HG02763 (cell line): ENCODE results near the gene HTR2A.

Source experiments
- ATAC-seq: cut with Tn5 transposase; IDR thresholded peaks from one replicate; pipeline ENCODE4 v1.9.1; 2021; ENCODE audit warnings: mild to moderate bottlenecking, moderate library complexity; ENCODE audit not compliant: unreplicated experiment

HTR2A gene

DNA sequence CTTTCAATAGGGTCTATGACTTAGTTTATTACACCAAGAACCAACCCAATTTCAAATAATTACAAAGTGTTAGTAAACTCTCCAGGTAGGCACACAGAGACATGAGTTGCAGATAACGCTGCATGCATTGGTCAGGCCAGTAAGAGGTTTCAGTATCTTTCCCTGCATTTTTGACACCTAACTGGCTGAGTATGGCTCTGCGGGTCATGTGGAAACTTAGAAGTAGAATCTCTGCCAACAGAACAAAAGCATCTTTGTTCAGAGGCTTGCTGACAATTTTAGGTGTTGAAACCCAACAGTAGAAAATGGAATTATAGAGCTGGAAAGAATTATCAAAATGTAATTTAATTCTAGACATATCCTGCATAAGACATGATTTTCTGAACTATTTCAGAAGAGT, 25.3 kb downstream of the HTR2A start:
- ATAC-seq: no peak

DNA sequence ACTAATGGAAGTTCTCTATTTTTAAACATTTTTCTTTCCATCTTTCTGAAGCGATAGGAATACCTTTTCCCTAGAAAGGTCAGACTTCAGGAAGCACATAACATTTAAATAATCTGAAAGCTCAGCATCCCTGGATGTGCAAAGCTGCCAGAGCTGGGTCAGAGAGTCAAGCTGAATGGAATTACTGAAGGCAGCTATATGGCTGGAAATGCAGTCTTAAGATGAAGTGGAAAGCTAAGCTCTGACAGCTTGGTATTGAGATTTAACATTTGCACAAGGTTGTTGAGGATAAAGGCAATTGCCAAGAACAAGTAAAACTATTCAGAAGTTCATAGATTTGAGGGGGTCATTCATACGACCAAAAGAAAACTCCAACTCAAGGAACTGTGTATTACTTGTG, 28.8 kb downstream of the HTR2A start:
- no peak for ATAC-seq

DNA sequence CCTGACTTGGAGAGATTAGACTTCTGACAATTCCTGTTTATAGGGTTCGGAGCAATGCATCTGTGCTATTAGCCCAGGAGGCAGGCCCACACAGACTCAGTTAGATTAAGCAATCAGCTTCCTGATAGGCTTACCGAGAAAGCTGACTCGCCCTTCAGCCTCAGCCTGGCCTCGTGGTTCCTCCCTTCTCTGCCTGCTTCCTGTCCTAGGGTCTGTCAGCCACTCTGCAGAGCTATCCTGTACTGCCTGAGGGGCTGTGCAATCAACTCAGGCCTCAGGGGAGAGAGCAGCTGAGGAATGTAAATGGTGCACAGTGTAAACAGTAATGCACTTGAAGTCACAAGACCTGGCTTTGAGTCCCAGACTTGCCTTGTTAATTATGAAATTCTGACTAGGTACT, 30.7 kb downstream of the HTR2A start:
- ATAC-seq: no peak

DNA sequence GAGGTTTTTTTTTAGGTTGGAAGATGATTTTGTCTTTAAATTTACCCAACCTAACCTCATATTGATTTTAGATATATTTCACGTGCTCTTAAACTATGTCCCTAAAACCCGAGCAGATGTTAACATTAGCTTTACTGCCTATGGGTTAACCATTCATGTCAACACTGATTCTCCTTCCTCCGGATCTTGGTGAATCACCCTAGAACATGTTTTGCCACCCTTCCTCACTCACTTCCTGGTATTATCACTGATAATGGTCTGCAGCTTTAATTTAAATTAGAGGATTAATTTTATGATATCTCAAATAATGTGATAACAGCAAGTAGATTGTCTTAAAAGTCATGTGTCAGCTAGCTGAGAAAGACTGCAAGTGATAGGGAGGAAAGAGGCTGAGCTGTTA, 31.9 kb downstream of the HTR2A start:
- ATAC-seq: no peak

DNA sequence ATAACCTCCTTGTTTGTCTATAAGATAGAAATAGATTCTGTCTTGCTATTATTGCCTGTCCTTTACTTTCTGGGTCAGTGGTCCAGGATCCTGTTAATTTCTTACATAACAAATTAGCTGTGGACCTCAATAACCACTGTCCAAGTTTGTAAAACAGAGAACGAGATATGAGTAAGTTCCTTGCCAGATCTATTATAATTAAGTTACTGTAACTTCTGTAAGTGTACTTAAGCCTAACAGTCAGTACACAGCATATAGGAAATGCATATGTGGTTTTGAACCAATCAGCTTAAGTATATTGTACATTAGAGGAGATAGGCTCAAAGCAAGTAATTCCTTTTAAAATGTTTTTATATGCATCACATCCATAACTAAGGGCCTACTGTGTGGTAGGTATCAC, 34.9 kb downstream of the HTR2A start:
- ATAC-seq: no peak

DNA sequence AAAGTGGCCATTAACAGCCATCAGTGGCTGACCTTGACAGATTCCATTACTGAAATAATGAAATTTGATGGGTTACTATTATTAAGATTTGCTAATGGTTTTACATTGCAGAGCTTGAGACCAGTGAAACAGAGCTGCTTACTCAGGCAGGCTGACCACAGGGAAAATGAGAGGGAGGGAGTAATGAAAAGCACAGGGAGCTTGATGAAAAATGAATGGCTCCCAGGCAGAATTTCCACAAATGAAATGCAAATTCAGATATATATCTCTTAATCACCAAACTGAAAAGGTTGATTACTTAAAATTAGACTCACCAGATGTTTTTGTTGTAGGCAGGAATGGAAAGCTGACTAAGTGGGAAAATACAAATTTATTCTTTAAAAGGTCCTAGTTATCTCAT, 36.1 kb downstream of the HTR2A start:
- ATAC-seq: no peak

DNA sequence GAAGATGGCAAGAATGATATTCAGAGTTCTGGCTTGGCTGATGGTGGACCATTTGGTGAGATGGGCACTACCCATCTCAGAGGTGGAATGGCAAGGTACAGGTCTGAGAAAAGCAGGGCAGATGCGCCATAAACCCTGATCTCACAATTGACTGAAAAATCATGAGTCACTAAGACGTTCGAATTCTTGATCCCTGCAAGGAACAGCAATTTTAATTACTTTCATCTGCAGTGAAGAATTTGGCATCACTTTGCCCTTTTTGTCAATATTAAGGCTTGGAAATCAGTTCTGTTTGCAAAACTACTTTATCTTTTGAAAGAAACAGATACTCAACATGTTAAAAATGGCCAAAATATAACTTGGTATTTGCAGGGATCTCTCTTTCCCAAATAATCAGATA, 38.1 kb downstream of the HTR2A start:
- ATAC-seq: no peak

DNA sequence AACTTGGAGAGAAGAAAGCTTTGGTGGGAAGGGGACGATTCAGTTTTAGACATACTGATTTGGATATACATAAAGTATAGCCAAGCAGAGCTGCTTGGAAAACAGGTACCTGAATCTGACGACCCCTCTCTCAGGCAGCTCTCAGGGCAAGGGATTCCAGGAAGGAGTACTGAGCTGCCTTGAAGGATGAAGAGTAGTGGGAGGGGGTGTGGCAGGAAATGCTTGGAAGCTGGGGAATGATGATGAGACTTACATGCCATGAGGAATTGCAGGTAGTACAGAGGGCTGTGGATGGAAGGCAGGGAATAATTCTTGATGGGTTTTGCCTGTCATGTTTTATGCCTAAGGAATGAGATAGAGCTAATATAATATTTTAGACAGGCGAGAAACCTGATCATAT, 38.7 kb downstream of the HTR2A start:
- ATAC-seq: no peak

DNA sequence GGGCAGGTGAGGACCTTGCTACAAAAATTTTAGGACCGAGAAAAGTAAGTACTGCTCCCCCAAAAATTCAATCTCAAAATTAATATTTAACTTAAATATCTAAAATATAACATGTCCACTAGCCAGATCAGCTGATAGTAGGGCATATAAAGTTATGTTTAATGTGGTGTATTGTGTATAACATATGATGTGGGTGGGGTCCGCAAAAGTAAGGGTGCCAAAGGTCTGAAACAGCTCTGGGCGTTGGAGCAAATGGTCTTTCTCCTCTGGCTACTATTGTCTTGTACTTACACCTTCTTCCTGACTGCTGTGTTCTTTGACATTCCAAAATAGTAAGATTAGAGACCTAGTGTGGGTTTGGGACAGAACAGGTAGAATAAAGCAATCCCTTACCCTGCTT, 41.2 kb downstream of the HTR2A start:
- no peak for ATAC-seq

DNA sequence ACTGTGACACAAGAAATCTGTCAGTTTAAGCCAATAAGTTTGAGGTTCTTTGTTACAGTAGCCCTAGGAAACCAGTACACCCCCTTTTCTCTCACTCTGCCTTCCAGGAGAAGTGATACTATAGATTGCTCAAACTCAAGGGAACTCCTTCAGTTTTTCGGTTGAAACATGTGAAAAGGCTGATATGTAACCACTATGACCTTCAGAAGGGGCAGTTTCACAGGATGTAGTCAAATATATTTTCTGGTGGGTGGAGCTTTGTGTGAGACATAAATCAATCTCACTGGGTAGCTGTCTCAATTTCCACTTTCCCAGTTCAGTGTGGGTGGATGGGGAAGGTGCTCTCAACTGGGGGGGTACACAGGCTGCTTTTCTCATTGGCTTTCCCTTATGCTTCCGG, 41.7 kb downstream of the HTR2A start:
- ATAC-seq: peak; percentile 67

DNA sequence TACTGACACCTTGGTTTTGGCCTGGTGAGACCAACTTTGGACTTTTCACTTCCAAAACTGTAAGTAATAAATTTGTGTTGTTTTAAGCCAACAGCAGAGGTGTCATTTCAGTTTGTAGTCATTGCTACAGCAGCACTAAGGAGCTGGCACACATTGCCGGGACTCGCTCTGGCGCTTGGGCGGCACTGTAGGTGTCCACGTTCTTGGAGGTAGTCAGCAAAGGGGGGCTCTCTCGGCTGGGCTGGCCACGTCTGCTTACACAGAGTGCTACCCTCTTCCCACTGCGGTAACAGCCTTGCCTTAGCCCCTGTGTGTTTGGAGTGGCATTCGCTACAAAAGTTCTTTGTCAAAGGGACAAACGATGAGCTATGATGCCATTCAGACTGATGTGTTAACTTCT, 44.7 kb downstream of the HTR2A start:
- ATAC-seq: no peak

DNA sequence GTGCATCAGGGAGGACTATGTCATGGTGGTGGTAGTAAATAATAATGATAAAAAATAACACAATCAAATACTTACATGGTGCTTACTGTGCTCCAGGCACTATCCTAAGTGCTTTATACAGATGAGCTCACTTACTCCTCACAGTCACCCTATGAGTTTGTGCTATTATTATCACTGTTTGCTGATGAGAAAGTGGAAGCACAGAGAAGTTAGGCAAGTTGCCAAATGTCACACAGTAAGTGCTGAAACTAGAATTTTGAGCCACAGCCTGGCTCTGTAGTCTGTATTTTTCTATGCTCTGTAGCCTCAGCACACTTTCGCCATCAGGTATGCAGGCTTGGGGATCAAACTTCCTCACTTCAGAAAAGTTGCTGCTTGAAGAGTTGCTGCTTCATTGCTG, 46.6 kb downstream of the HTR2A start:
- no peak for ATAC-seq

DNA sequence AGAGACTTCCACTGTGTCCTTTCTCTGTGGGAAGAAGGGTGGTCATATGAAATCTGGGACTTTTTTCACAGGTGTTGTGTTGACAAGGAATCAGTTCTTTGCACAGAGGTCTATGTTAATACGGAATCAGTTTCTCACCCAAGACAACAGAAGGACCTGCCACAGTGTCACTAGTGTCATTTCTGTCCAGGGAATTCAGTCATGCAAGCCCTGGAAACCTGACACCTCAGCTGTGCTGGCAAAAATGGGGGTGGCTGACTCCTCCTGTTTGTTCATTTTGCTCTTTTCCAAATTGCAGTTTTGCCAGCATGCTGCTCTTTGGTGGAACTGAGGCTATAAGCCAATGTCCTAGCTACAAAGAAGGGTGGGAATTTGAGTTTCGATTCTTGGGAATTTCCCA, 50.1 kb downstream of the HTR2A start:
- no peak for ATAC-seq

DNA sequence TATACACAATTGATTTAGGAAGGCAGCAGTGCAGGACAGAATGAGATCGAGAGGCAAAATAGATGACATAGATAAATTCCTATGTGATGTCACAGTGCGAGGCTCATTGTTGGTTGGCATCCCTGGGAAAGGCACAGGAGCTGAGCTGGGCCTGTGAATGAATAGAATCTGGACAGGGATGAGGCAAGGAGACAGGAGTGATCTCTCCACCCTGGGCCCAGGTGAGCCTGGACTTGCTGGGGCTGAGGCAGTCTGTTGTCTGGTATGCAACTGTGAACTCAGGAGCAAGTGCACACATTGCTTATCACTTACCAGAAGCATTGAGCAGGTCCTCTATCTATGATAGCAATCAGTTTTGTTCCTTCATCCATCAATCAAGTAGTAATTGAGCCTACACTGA, 51.7 kb downstream of the HTR2A start:
- ATAC-seq: no peak

DNA sequence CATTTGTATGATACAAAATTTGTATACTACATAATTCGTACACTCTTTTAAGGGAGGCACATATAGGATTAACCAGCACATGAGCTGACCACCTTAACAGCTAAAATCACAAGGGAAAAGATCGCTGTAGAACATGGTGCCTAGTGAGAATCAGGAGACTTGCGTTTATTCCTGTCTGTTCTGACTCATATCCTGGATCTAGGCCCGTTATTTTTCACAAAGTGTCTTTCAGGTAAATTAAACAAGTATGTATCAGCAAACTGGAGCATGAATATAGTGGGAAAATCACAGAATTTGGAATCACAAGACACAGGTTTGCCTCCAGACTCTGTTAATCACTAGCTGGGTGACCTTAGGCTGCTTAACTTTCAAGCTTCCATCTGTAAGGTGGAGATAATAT, 52.4 kb downstream of the HTR2A start:
- ATAC-seq: no peak

DNA sequence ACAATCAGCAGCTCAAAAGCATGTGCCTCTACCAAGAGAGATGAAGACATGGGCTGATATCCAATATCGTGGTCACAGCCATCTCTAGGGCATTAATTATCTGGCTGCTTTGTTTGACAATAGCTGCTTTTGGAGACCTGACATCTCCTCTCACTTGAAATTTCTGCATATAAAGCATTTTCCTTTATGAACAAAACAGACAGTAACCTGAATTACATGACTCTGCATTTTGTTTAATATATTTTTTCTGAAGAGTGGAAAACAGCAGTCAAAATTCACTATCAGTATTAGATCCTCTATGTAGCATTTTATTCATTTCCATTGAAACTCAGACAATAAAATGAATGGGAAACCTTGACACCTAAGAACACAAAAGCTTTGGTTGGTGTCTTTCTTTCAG, 57.5 kb downstream of the HTR2A start:
- no peak for ATAC-seq

DNA sequence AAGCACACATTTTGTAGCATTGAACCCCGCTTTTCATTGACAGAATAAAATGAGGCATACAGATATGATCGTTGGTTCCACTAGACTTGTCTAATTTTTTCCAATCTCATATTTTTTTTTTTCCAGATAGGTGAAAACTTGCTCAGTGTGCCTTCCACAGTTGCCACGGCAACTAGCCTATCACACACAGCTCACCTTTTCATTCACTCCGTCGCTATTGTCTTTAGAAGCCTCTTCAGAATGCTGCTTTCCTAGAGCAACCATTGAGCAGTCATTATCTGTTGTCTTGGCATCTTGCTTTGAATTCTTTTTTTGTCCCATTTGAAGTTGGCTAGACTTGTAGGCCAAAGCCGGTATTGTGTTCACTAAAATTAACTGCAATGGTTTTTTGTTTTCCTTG, 62.2 kb downstream of the HTR2A start:
- no peak for ATAC-seq

DNA sequence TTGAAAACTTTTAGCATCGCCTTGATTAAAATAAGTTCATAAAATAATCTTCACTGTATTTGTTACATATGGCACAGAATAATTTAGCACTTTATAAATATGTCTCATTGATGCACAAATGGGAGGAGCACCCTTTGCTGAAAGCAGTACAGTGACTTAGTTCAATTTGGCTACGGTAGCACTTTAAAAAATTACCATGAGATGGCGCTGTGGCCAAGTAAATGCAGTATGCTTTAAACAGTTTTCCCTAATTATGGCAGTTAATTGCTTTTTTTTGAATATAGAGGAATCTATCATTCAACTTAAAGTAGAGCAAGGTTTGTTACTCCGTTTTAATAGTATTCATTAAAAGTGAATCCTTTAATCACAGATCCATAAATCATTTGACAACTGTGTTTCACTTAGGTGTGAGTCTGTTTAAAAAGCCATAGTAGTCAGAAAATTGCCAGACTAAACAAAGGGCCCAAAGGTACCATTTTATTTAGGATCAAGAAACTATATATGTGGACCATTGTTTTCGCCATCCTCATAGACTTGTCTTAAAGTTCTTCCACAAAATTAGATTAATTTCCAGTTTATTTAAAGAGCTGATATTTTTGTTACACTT, 65.2 kb downstream of the HTR2A start:
- ATAC-seq: no peak

DNA sequence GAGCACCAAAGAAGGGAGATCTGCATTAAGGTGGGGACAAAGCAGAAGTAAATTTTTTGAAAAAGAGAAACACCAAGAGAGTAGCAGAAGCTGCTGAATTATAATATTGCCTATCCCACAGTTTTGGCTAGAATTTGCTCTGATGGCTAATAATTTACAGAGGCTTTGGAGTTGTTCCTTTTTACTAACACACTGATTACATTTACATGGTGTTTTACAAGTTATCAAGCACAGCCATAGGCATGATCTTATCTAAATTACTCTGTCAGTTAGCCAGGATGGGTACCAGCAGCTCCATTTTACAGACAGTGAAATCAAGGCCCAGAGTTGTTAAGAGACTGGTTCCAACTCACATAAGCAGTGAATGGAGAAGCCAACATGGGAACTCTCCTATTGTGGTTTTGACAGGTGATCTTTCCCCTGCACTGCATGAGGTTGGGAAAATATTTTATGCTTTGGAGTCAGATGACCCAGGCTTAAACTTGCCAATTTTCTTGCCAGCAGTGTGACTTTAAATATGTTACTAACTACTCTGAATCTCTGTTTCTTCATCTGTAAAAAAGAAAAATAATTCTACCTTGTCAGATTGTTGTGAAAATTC, 66.3 kb downstream of the HTR2A start:
- ATAC-seq: no peak

DNA sequence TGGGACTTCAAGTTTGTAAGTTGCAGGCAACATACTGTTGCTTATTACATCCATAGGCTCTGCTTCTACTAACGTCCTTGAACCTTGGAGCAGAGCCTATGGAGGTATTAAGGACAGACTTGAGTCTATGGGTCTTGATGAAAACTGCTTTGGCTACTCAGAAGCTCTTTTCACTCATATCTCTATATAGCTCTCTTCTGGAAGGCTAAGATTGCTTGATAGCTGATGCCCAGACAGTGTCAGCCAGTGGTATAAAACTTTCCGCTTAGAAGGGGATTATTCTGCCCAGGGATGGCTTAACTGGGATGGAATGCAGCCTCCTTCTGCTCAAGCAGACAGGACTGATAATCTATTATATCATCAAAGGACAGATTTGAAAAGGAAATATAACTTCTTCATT, 74.3 kb downstream of the HTR2A start:
- ATAC-seq: no peak

DNA sequence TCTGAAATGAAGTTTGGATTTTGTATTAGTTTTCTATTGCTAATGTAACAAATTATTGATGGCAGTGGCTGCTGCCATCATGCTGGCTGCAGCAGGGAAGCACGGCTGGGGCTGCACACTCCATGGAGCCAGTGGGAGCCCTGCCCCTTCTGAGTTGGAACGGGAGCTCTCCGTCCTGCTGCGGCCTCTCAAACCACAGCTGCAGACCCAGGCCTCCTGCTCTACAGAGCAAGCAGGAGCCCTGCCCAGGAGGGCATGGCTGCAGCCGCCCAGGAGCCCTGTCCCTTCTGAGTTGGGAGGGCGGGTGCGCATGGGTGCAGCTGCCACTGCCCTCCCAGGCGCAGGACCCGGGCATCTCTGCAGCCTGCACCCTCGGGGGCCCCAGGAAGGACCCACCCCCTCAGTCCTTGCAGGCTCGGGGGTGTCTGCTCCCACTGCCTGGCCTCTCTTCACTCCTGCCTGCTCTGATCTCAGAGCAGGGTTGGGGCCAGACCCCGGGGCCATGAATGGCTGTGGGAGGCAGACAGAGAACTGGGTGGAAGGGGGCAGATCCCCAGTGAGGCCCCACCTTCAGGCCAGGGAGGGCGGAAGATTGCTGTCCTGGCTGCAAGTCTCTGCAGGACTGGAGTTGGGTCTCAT, 78.9 kb downstream of the HTR2A start:
- no peak for ATAC-seq

DNA sequence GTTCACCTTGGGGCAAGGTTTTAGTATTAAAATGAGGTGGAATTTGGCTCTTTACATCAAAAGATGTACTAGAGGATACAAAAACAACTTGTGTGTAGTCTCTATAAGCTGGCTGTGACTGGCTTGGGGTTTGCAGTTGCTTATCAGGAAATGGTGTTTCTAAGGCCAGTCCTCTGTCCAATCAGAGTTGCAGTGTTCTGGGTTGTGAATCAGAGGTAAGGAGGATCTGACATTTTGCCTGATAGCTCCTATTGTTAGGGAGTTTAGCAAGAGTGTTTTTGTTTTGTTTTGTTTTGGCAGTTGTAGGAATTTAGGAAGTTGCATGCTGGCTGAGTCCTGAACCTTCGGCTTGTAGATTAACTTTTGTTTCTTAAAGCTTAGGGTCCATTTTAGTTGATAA, 79.8 kb downstream of the HTR2A start:
- no peak for ATAC-seq

DNA sequence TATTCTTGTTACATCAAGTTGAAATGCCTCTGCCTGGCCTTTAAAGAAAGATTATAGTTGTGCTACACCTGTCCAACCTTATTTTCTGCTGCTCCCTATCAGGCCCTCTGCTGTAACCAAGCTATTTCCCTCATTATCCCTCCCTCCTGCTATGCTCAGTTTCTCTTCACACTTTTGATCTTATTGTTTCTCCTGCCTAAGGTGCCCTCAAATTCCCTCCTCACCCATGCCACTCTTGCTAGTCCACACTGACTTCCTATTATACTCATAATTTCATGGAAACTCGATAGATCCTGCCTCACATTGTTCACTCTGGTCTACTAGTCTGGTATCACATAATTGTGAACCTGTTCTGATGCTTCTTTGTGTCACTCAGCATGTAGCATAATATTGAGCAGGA, 80.5 kb downstream of the HTR2A start:
- ATAC-seq: no peak
